Activated CD8-positive, alpha-beta T cell treated with anti-CD3 and anti-CD28 coated beads for 36 hours (primary cell): Measurements from ENCODE around the gene KDSR. TPM values are rescaled to one million over a fixed set of nuclear protein-coding genes. Genes with fewer than 3 reads are reported as not detected.

Source experiments
- ATAC-seq: fragments of 200-7000 bp; cut with Tn5 transposase; one replicate; pipeline ENCODE4 v1.10.0; 2021; ENCODE audit warnings: mild to moderate bottlenecking, moderate library complexity
- CTCF ChIA-PET: fragments of 350-600 bp; sonication (Branson Sonifier 250); formaldehyde crosslinking; loops from one replicate; lab custom pipeline; 2021; ENCODE audit warnings: antibody characterized with exemption; lab: Charles Lee
- POLR2A ChIA-PET: fragments of 350-600 bp; sonication (Branson Sonifier 250); formaldehyde crosslinking; loops from one replicate; lab custom pipeline; 2021; ENCODE audit warnings: antibody characterized with exemption; lab: Charles Lee
- DNase-seq: peaks from one replicate; pipeline ENCODE4 v3.0.0-alpha.2; 2020
- H3K27ac Mint-ChIP-seq: one replicate; pipeline ENCODE4 v1.8.0; 2021; ENCODE audit warnings: mild to moderate bottlenecking, mixed read lengths
- H3K27me3 Mint-ChIP-seq: one replicate; pipeline ENCODE4 v1.8.0; 2021; ENCODE audit warnings: mixed read lengths
- H3K36me3 Mint-ChIP-seq: one replicate; pipeline ENCODE4 v1.8.0; 2021; ENCODE audit warnings: low read depth, mixed read lengths
- H3K4me1 Mint-ChIP-seq: one replicate; pipeline ENCODE4 v1.8.0; 2021; ENCODE audit warnings: low read depth, mixed read lengths
- H3K4me3 Mint-ChIP-seq: one replicate; pipeline ENCODE4 v1.8.0; 2021; ENCODE audit warnings: mild to moderate bottlenecking, moderate library complexity, mixed read lengths
- H3K9me3 Mint-ChIP-seq: one replicate; pipeline ENCODE4 v1.8.0; 2021; ENCODE audit warnings: mixed read lengths
- intact Hi-C: fragments of 100-400 bp; cut with micrococcal nuclease; formaldehyde crosslinking; loops from one replicate; pipeline ENCODE4 v1.10.0; 2022
- total RNA-seq, 2 experiments: library from RNA; stranded (reverse); gene quantifications; one replicate each; pipeline ENCODE4 v1.2.3, GENCODE V29; 2021
- TF ChIP-seq, protein P1 (sequence below): fragments of 200-600 bp; IDR thresholded peaks from one replicate; pipeline ENCODE4 v1.8.0; 2022; ENCODE audit warnings: antibody characterized with exemption, mild to moderate bottlenecking

KDSR gene
- total RNA-seq, 2 experiments from 2014 or later, result 53.4 TPM

DNA sequence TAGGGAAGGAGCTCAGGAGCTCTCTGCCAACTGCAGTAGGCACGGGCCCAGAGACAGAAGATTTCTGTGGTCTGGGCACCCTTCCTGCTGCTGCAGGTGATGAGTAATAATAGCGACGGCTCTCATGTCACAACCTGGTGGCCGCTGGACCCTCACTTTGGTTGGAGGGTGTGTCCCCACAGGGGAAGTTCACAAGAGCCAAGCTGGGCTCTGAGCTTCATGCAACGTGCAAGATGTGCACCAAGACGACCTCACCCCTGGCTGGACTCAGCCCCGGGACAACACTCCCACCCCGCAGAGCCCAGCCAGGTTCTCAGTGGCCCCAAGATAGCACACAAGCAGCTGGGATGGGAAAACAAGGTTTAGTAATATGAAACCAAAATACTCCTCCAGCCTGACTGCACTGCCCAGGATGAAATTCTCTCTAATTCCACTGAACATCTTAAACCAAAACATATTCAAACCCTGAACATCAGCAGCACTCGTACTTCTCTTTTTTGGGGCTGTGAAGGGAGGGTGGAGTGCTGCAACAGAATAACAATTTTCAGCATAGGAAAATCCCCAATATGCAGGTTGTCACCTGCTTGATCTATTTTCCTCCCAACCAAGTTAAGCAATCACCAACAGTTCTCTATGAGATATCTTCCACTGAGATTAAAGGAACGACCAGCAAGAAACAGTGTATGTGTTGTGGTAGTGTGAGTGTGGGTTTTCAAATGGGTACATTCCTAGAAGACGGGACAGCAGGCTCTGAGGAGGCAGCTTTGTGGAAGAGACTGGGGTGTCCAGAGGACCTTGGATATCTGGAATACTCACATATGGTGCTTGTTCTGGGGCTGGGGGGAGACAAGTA is 73.9 kb downstream of the KDSR start:
- DNase-seq (peak; percentile 67), ATAC-seq (peak; percentile 52)
- Mint-ChIP-seq H3K27me3 (no peaks in the 10 kb centered on the region), H3K27ac (peak overlapping the region; percentile 73), H3K4me1 (peaks cover 61% of the 10 kb centered on the region), H3K4me3 (peak overlapping the region; percentile 6), H3K36me3 (peaks cover 71% of the 10 kb centered on the region), H3K9me3 (no peaks in the 10 kb centered on the region)
- TF ChIP-seq, protein P1, sequence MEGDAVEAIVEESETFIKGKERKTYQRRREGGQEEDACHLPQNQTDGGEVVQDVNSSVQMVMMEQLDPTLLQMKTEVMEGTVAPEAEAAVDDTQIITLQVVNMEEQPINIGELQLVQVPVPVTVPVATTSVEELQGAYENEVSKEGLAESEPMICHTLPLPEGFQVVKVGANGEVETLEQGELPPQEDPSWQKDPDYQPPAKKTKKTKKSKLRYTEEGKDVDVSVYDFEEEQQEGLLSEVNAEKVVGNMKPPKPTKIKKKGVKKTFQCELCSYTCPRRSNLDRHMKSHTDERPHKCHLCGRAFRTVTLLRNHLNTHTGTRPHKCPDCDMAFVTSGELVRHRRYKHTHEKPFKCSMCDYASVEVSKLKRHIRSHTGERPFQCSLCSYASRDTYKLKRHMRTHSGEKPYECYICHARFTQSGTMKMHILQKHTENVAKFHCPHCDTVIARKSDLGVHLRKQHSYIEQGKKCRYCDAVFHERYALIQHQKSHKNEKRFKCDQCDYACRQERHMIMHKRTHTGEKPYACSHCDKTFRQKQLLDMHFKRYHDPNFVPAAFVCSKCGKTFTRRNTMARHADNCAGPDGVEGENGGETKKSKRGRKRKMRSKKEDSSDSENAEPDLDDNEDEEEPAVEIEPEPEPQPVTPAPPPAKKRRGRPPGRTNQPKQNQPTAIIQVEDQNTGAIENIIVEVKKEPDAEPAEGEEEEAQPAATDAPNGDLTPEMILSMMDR, result no peak
- intact Hi-C loops, result no loop called here
- CTCF ChIA-PET, result interaction anchor here (1.0 to 1.9 kb wide), 4 partner anchors 7 to 150 kb away, joined by 3 to 7 read pairs (median 3); no protein-coding TSS in a partner anchor
- POLR2A ChIA-PET, result interaction anchor here (0.7 to 2.4 kb wide), 8 partner anchors 14 to 114 kb away, joined by 3 to 6 read pairs (median 3); partner anchors contain the start of gene BCL2

DNA sequence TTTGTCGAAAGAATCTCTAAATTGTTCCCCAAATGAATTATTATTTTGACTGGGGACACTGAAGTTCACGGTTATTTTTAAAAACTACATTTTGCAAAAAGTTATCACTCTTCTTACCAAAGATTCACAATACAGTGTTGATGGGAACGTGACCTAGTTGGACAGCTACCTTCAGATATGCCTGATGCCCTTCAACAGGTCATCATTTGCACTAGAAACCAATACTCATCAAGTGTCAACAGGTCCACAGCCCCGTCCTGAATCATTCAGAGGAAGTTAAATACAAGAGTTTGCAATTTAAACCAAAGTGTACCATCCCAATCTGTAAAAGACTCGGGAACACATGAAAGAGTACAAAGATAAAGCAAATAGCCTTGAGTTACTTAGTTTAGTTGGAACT is 75.7 kb downstream of the KDSR start:
- no peaks in the 10 kb centered on the region for H3K9me3 Mint-ChIP-seq
- POLR2A ChIA-PET, result interaction anchor here (0.7 to 2.4 kb wide), 3 partner anchors 9 to 45 kb away, joined by 3 to 6 read pairs (median 3); no protein-coding TSS in a partner anchor
- TF ChIP-seq, protein P1, result no peak
- H3K27me3 Mint-ChIP-seq, result no peaks in the 10 kb centered on the region
- H3K4me1 Mint-ChIP-seq, result peaks cover 55% of the 10 kb centered on the region
- CTCF ChIA-PET, result interaction anchor here (1.1 to 1.9 kb wide), 2 partner anchors 23 to 27 kb away, joined by 4 to 7 read pairs; no protein-coding TSS in a partner anchor
- intact Hi-C loops, result no loop called here
- peaks cover 59% of the 10 kb centered on the region for H3K36me3 Mint-ChIP-seq
- ATAC-seq (peak; percentile 36), DNase-seq (no peak)
- H3K27ac Mint-ChIP-seq, result peak overlapping the region; percentile 86
- H3K4me3 Mint-ChIP-seq, result peak overlapping the region; percentile 35

DNA sequence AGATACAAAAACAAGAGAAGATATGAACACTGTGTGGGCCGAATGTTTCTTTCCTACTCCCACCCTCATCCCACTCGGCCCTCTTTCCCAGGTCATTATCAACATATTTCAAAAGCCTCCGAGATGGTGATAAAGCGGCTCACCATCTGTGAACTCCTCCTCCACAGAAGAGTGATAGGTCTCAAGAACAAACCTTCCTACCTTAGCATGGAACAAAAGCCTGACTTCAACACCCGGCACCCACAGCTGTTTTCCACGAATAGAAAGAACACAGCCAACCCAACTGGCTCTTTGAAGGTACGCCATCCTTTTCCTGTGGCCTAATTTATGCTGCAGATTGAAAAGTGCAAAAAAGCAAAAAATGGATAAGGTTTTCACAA is 76.2 kb downstream of the KDSR start:
- H3K4me1 Mint-ChIP-seq, result peaks cover 54% of the 10 kb centered on the region
- no peaks in the 10 kb centered on the region for H3K27me3 Mint-ChIP-seq
- peak; percentile 79 for ATAC-seq
- H3K27ac Mint-ChIP-seq, result peak overlapping the region; percentile 86
- intact Hi-C loops, result no loop called here
- ChIA-PET POLR2A (interaction anchor here (1.1 to 2.4 kb wide), 3 partner anchors 8 to 21 kb away, joined by 3 to 6 read pairs (median 5); no protein-coding TSS in a partner anchor), CTCF (interaction anchor here (1.2 kb wide), 1 partner anchor 9 kb away, joined by 3 read pairs; no protein-coding TSS in a partner anchor)
- TF ChIP-seq, protein P1, result no peak
- peak overlapping the region; percentile 35 for H3K4me3 Mint-ChIP-seq
- H3K9me3 Mint-ChIP-seq, result no peaks in the 10 kb centered on the region
- H3K36me3 Mint-ChIP-seq, result peaks cover 54% of the 10 kb centered on the region
- DNase-seq, result peak; percentile 70

DNA sequence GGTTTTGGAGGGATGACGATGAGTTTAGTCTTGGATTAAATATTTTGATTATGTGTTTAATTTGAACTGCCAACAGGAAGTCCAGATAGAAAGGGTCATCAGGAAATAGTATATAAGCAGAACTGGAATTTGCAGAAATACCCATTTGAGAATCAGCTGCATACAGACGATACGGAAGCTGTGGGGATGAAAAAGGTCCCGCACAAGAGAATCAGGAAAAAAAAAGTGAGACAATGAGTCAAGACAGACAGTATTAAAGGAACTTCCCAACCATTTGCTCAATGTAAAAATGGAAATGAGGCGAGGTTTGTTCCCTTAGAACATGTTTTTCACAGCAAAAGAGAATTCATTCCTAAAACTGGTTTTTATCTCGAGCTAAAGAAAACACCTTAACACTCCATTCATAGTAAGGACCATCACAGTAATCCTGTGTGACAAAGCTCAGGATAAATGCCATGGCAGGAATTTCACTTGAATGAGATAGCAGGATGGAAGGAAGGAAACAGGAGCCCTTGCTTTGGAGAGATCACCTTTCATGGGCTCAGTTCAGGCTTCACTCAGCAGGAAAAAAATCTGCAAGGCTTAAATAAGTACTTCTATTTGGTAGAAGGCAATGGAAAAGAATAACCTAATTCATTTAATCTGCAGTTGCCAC is 76.7 kb downstream of the KDSR start:
- Mint-ChIP-seq H3K9me3 (no peaks in the 10 kb centered on the region), H3K4me1 (peaks cover 49% of the 10 kb centered on the region), H3K4me3 (peak overlapping the region; percentile 35), H3K27ac (peak overlapping the region; percentile 86), H3K27me3 (no peaks in the 10 kb centered on the region), H3K36me3 (peaks cover 49% of the 10 kb centered on the region)
- no peak for DNase-seq
- ATAC-seq, result no peak
- CTCF ChIA-PET, result interaction anchor here (1.2 kb wide), 1 partner anchor 8 kb away, joined by 3 read pairs; no protein-coding TSS in a partner anchor
- TF ChIP-seq, protein P1, result no peak
- POLR2A ChIA-PET, result interaction anchor here (1.1 to 2.4 kb wide), 3 partner anchors 9 to 25 kb away, joined by 3 to 6 read pairs (median 5); no protein-coding TSS in a partner anchor
- intact Hi-C loops, result no loop called here
